ENCODE measurements around the gene ANKRD34B. TPM values are rescaled to one million over a fixed set of nuclear protein-coding genes. Genes with fewer than 3 reads are reported as not detected.
"Not testable (repeated sequence)": the region's sequence is repeated elsewhere in the genome, so short reads cannot be mapped to it uniquely, and the experiment has no call there.

The ANKRD34B gene
- polyA plus RNA-seq, 1 donor from 2014 or later = not detected

DNA sequence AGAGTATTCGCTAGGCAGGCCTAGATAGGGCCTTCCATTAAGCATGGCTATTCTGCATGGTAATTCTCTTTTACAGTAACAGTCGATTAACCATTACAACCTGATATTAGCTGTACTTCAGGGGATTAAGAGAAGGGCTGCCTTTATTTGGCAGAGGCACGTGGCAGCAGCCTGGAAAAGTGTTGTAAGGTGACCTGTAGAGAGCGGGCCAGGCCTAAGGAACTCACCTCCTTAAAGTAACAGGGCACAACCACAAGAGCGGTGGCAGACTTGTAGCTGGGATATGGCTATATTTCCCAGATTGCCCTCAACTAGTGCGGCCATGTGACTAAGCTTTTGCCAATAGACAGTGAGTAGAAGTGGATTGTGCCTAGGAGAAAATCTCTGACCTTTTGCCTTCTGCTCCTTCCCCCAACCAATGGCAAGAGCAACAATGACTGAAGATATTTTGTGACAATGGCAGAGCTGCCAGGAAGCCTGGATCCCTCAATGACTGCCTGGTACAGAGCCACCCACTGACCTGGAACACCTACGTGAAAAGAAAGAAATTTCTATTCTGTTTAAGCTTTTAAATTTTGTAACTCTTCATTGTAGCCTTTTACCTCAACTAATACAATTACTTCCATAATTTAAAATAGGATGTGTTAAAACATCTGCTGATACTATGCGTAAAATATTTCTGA is 18.9 kb upstream of the ANKRD34B start:
- Mint-ChIP-seq H3K36me3 (peaks cover 4% of the 10 kb centered on the region), H3K27ac (no peak overlapping the region), H3K27me3 (no peaks in the 10 kb centered on the region), H3K4me1 (peaks cover 0 to 2% (median 0%) of the 10 kb centered on the region in 3 donors), H3K9me3 (no peaks in the 10 kb centered on the region), H3K4me3 (no peak overlapping the region)

DNA sequence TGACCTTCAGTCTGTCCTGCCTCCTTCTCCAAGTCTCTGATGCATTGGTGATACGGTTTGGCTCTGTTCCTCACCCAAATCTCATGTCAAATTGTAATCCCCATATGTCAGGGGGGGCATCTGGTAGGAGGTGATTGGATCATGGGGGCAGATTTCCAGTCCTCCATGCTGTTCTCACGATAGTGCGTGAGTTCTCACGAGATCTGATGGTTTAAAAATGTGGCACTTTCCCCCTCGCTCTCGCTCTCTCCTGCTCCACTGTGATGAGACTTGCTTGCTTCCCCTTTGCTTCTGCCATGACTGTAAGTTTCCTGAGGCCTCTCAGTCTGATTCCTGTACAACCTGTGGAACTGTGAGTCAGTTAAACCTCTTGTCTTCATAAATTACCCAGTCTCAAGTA is 14.7 kb upstream of the ANKRD34B start:
- H3K4me3 Mint-ChIP-seq = no peak overlapping the region
- H3K4me1 Mint-ChIP-seq = no peaks in the 10 kb centered on the region
- H3K27me3 Mint-ChIP-seq = peaks cover 2% of the 10 kb centered on the region
- H3K27ac Mint-ChIP-seq = no peak overlapping the region
- H3K9me3 Mint-ChIP-seq = peaks cover 0 to 1% (median 0%) of the 10 kb centered on the region in 3 donors
- peaks cover 4% of the 10 kb centered on the region for H3K36me3 Mint-ChIP-seq

GRCh38 chr5:80580291-80580690 is 10.2 kb upstream of the ANKRD34B start:
- not testable (repeated sequence) for H3K4me1 Mint-ChIP-seq, H3K9me3 Mint-ChIP-seq, H3K36me3 Mint-ChIP-seq, H3K27ac Mint-ChIP-seq, H3K27me3 Mint-ChIP-seq, H3K4me3 Mint-ChIP-seq

DNA sequence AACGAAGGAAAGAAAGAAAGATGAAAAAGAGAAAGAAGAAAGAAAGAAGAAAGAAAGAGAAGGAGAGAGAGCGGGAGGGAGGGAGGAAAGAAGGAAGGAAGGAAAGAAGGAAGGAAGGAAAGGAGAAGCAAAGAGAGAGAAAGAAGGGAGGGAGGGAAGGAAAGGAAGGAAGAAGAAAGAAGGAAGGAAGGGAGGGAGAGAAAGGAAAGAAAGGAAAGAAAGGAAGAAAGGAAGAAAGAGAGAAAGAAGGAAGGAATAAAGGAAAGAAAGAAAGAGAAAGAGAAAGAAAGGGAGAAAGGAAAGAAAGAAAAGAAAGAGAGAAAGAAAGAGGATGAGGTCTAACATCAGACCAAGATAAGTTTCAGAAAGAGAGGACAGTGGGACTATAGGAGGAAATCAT is 9.0 kb upstream of the ANKRD34B start:
- peaks cover 0 to 2% (median 0%) of the 10 kb centered on the region in 3 donors for H3K4me1 Mint-ChIP-seq
- peaks cover 8% of the 10 kb centered on the region for H3K27me3 Mint-ChIP-seq
- H3K9me3 Mint-ChIP-seq = peaks cover 0 to 5% (median 2%) of the 10 kb centered on the region in 3 donors
- H3K27ac Mint-ChIP-seq = no peak overlapping the region
- no peaks in the 10 kb centered on the region for H3K36me3 Mint-ChIP-seq
- H3K4me3 Mint-ChIP-seq = no peak overlapping the region

DNA sequence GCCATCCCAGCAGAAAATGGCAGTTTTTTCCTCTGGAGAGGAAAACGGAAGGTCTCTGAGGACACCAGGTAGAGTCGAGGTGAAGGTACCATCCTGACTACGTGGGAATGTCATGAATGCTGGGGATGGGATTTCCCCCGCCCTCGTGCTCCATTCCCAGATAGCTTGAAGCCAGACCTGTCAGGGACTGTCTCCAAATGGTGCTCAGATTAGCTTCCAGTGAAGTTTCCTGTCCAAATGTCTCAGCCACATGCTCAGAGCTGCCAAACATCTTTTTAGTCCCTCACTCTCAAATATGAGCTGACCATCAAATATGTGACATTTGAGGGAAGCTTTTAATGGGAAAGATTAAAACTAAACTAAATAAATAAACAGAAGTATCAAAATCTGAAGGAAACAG is 7.6 kb upstream of the ANKRD34B start:
- H3K27ac Mint-ChIP-seq = no peak overlapping the region
- no peaks in the 10 kb centered on the region for H3K36me3 Mint-ChIP-seq
- no peak overlapping the region for H3K4me3 Mint-ChIP-seq
- peaks cover 15% of the 10 kb centered on the region for H3K27me3 Mint-ChIP-seq
- peaks cover 0 to 7% (median 2%) of the 10 kb centered on the region in 3 donors for H3K9me3 Mint-ChIP-seq
- H3K4me1 Mint-ChIP-seq = peaks cover 0 to 2% (median 0%) of the 10 kb centered on the region in 3 donors

GRCh38 chr5:80576383-80576782 is 6.3 kb upstream of the ANKRD34B start:
- Mint-ChIP-seq H3K4me1 (peaks cover 0 to 2% (median under 1%) of the 10 kb centered on the region in 3 donors), H3K9me3 (peaks cover 0 to 7% (median 2%) of the 10 kb centered on the region in 3 donors), H3K27me3 (peaks cover 28% of the 10 kb centered on the region), H3K4me3 (no peak overlapping the region), H3K27ac (no peak overlapping the region), H3K36me3 (no peaks in the 10 kb centered on the region)

DNA sequence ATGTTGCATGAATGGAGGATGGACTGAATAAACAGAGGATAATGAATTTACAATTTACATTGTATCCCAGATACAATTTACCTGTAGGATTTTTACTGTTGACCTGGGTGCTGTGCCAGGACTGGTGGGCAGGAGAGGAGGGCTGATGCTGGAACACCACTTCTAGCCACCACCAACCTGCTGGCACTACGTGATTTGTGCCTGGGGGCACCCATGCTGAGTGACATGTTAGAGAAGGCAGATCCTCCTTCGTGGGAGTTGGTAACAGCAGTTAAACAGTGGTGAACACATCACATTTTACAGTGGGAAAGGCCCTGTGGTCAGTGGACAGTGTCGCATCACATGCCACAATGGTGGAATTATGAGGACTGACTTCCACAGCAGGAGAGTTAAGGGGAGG is 3.0 kb upstream of the ANKRD34B start:
- peaks cover 44% of the 10 kb centered on the region for H3K27me3 Mint-ChIP-seq
- H3K36me3 Mint-ChIP-seq = no peaks in the 10 kb centered on the region
- no peak overlapping the region for H3K4me3 Mint-ChIP-seq
- H3K9me3 Mint-ChIP-seq = peaks cover 0 to 2% (median 2%) of the 10 kb centered on the region in 3 donors
- peaks cover 2 to 9% (median 5%) of the 10 kb centered on the region in 3 donors for H3K4me1 Mint-ChIP-seq
- no peak overlapping the region for H3K27ac Mint-ChIP-seq

GRCh38 chr5:80569086-80569960 is 757 bp downstream of the ANKRD34B start:
- Mint-ChIP-seq H3K4me3 (peak overlapping the region in 2 of 4 donors; percentile 30 to 39), H3K27me3 (peaks cover 60% of the 10 kb centered on the region), H3K9me3 (peaks cover 0 to 2% (median 0%) of the 10 kb centered on the region in 3 donors), H3K36me3 (no peaks in the 10 kb centered on the region), H3K4me1 (peaks cover 2 to 9% (median 5%) of the 10 kb centered on the region in 3 donors), H3K27ac (no peak overlapping the region)

DNA sequence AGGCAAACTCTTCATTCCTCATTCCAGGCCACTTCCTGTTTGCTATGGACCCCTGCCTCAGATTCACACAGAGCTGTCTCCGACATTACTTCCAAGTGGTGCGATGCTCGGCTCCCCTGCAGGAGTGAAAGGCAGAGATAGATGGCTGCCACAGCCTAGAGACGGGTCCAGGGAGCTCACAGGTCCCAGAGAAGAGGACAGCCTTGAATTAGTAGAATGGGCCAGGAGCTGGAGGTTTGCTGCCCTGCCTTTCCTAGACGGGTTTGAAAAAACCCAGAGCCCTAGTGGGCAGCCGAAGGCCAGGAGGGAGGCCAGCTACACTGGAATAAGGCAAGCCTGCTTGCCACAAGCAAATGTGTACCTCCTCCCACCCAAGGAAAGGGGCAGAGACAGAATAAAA is 1.8 kb downstream of the ANKRD34B start:
- no peaks in the 10 kb centered on the region for H3K36me3 Mint-ChIP-seq
- H3K9me3 Mint-ChIP-seq = peaks cover 0 to 2% (median 0%) of the 10 kb centered on the region in 3 donors
- peak overlapping the region in 1 of 4 donors; percentile 37 for H3K4me3 Mint-ChIP-seq
- peaks cover 56% of the 10 kb centered on the region for H3K27me3 Mint-ChIP-seq
- H3K27ac Mint-ChIP-seq = peak overlapping the region in 1 of 3 donors; percentile 45
- H3K4me1 Mint-ChIP-seq = peaks cover 2 to 9% (median 5%) of the 10 kb centered on the region in 3 donors

- Mint-ChIP-seq H3K36me3 (no peaks in the 10 kb centered on the region), H3K9me3 (no peaks in the 10 kb centered on the region), H3K4me3 (no peak overlapping the region), H3K4me1 (peaks cover 2 to 9% (median 5%) of the 10 kb centered on the region in 3 donors), H3K27me3 (peaks cover 41% of the 10 kb centered on the region), H3K27ac (no peak overlapping the region)
These were observed 3.3 kb downstream of the ANKRD34B start for GRCh38 chr5:80566711-80567259.

GRCh38 chr5:80565330-80565729 is 4.8 kb downstream of the ANKRD34B start:
- Mint-ChIP-seq H3K9me3 (no peaks in the 10 kb centered on the region), H3K27me3 (peaks cover 28% of the 10 kb centered on the region), H3K4me1 (peaks cover 0 to 1% (median 0%) of the 10 kb centered on the region in 3 donors), H3K27ac (no peak overlapping the region), H3K4me3 (no peak overlapping the region), H3K36me3 (no peaks in the 10 kb centered on the region)

GRCh38 chr5:80559244-80559643 is 10.8 kb downstream of the ANKRD34B start:
- no peaks in the 10 kb centered on the region for H3K4me1 Mint-ChIP-seq

GRCh38 chr5:80555099-80555498 is 15.0 kb downstream of the ANKRD34B start:
- Mint-ChIP-seq H3K4me3 (no peak overlapping the region), H3K27ac (no peak overlapping the region), H3K27me3 (peaks cover 23% of the 10 kb centered on the region), H3K4me1 (no peaks in the 10 kb centered on the region), H3K36me3 (no peaks in the 10 kb centered on the region), H3K9me3 (peaks cover 0 to 2% (median 0%) of the 10 kb centered on the region in 3 donors)

More at GRCh38 chr5:80559244-80559643, 10.8 kb downstream of the ANKRD34B start:
- Mint-ChIP-seq H3K27ac (no peak overlapping the region), H3K4me3 (no peak overlapping the region), H3K36me3 (no peaks in the 10 kb centered on the region), H3K27me3 (peaks cover 18% of the 10 kb centered on the region), H3K9me3 (peaks cover 0 to 2% (median 0%) of the 10 kb centered on the region in 3 donors)

DNA sequence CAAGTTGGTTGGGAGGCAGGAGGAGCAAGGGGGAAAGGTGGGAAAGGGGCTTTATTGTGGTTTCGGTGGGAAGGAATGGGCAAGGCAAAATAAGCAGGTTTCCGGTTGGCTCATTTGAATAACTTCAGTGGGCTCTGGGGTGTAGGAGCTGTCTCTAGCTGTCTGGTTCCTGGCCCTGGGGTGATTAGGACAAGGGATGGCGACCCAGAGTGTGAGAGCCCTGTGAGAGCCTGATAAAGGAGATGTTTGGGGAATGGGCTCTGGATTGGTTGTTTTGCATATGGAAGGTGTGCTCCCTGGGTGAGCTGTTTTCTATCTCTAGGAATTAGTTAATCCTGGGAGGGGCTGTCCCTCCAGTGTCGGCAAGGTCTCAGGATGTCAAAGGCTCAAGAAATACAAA is 15.4 kb downstream of the ANKRD34B start:
- no peaks in the 10 kb centered on the region for H3K36me3 Mint-ChIP-seq
- no peaks in the 10 kb centered on the region for H3K4me1 Mint-ChIP-seq
- H3K27ac Mint-ChIP-seq = no peak overlapping the region
- H3K9me3 Mint-ChIP-seq = peaks cover 0 to 2% (median 0%) of the 10 kb centered on the region in 3 donors
- H3K4me3 Mint-ChIP-seq = no peak overlapping the region
- peaks cover 20% of the 10 kb centered on the region for H3K27me3 Mint-ChIP-seq

GRCh38 chr5:80541392-80541791 is 28.7 kb downstream of the ANKRD34B start:
- peaks cover 8% of the 10 kb centered on the region for H3K27me3 Mint-ChIP-seq
- H3K27ac Mint-ChIP-seq = no peak overlapping the region
- no peaks in the 10 kb centered on the region for H3K36me3 Mint-ChIP-seq
- H3K4me3 Mint-ChIP-seq = no peak overlapping the region
- H3K4me1 Mint-ChIP-seq = peaks cover 0 to 2% (median 0%) of the 10 kb centered on the region in 3 donors
- peaks cover 0 to 1% (median 0%) of the 10 kb centered on the region in 3 donors for H3K9me3 Mint-ChIP-seq

Measured in IgD-negative memory B cell (primary cell).